ENCODE measurements around the gene VILL. TPM values are rescaled to one million over a fixed set of nuclear protein-coding genes. Genes with fewer than 3 reads are reported as not detected.

The VILL gene
- total RNA-seq, 2 experiments from 2014 or later, result 13.2 to 23.5 TPM

GRCh38 chr3:37996785-37997301 lies 6.3 kb downstream of the VILL start:
- Histone ChIP-seq H4K20me1 (ENCODE audit: insufficient read depth, low read length) (no peaks in the 10 kb centered on the region), H3K4me2 (ENCODE audit: low read length) (no peak overlapping the region), H3K36me3 (ENCODE audit: insufficient read depth, low read length) (peaks cover 44% of the 10 kb centered on the region; the same call in 1 of the 2 replicates), H3K4me3 (ENCODE audit: low read depth, low read length, poor library complexity, severe bottlenecking) (no peak overlapping the region), H3K27ac (ENCODE audit: low read depth, low read length, poor library complexity, severe bottlenecking) (no peak overlapping the region), H3K79me2 (ENCODE audit: insufficient read depth, low read depth, low read length) (peaks cover 9% of the 10 kb centered on the region; the same call in 1 of the 2 replicates), H3K9me3 (ENCODE audit: low read length) (no peaks in the 10 kb centered on the region), H3K4me1 (ENCODE audit: insufficient read depth, low read length, poor library complexity, severe bottlenecking) (peaks cover 43% of the 10 kb centered on the region), H3K9me2 (ENCODE audit: insufficient read depth, low read length) (no peaks in the 10 kb centered on the region), H2AFZ (ENCODE audit: low read length) (peak overlapping the region; percentile 13; the same call in 1 of the 2 replicates)
- POLR2A ChIA-PET, result no interaction called here
- peak; percentile 84 for DNase-seq (ENCODE audit: low spot score)
- no peak for TF ChIP-seq EZH2phosphoT487 (IDR thresholded peaks at IDR 0.05; ENCODE audit: borderline replicate concordance, low read depth, low read length)
- peak; percentile 89 for TF ChIP-seq CTCF (conservative IDR thresholded peaks at IDR 0.05; ENCODE audit: low read length)
- no TSS peak for BruUV-seq (replicated peaks)
- CTCF ChIA-PET (ENCODE audit: unreplicated experiment), result interaction anchor here (0.9 to 1.1 kb wide), 3 partner anchors 27 to 51 kb away, joined by 3 to 4 read pairs (median 3); no protein-coding TSS in a partner anchor
- intact Hi-C loops (cut with micrococcal nuclease; ENCODE audit: unreplicated experiment), result no loop called here

- Histone ChIP-seq H3K4me3 (ENCODE audit: low read depth, low read length, poor library complexity, severe bottlenecking) (no peak overlapping the region), H3K9me2 (ENCODE audit: insufficient read depth, low read length) (no peaks in the 10 kb centered on the region), H3K27ac (ENCODE audit: low read depth, low read length, poor library complexity, severe bottlenecking) (no peak overlapping the region), H3K4me1 (ENCODE audit: insufficient read depth, low read length, poor library complexity, severe bottlenecking) (peaks cover 43% of the 10 kb centered on the region), H3K79me2 (ENCODE audit: insufficient read depth, low read depth, low read length) (peaks cover 9% of the 10 kb centered on the region; the same call in 1 of the 2 replicates), H4K20me1 (ENCODE audit: insufficient read depth, low read length) (no peaks in the 10 kb centered on the region), H3K4me2 (ENCODE audit: low read length) (no peak overlapping the region), H3K9me3 (ENCODE audit: low read length) (no peaks in the 10 kb centered on the region), H3K36me3 (ENCODE audit: insufficient read depth, low read length) (peaks cover 49% of the 10 kb centered on the region), H2AFZ (ENCODE audit: low read length) (no peak overlapping the region)
- no peak for DNase-seq (ENCODE audit: low spot score)
- ChIA-PET POLR2A (no interaction called here), CTCF (ENCODE audit: unreplicated experiment) (interaction anchor here (0.9 to 1.1 kb wide), 3 partner anchors 28 to 51 kb away, joined by 3 to 4 read pairs (median 3); no protein-coding TSS in a partner anchor)
- no peak for TF ChIP-seq CTCF (conservative IDR thresholded peaks at IDR 0.05; ENCODE audit: low read length)
- TF ChIP-seq EZH2phosphoT487 (IDR thresholded peaks at IDR 0.05; ENCODE audit: borderline replicate concordance, low read depth, low read length), result no peak
- BruUV-seq (replicated peaks), result no TSS peak
- intact Hi-C loops (cut with micrococcal nuclease; ENCODE audit: unreplicated experiment), result no loop called here
Measured at GRCh38 chr3:37997342-37997741, 6.8 kb downstream of the VILL start.

- no peak for DNase-seq (ENCODE audit: low spot score)
- Histone ChIP-seq H2AFZ (ENCODE audit: low read length) (no peak overlapping the region), H4K20me1 (ENCODE audit: insufficient read depth, low read length) (no peaks in the 10 kb centered on the region), H3K4me2 (ENCODE audit: low read length) (peak overlapping the region; percentile 82), H3K9me2 (ENCODE audit: insufficient read depth, low read length) (no peaks in the 10 kb centered on the region), H3K36me3 (ENCODE audit: insufficient read depth, low read length) (peaks cover 54% of the 10 kb centered on the region), H3K9me3 (ENCODE audit: low read length) (no peaks in the 10 kb centered on the region), H3K4me3 (ENCODE audit: low read depth, low read length, poor library complexity, severe bottlenecking) (no peak overlapping the region), H3K27ac (ENCODE audit: low read depth, low read length, poor library complexity, severe bottlenecking) (peak overlapping the region; percentile 55), H3K4me1 (ENCODE audit: insufficient read depth, low read length, poor library complexity, severe bottlenecking) (peaks cover 43% of the 10 kb centered on the region), H3K79me2 (ENCODE audit: insufficient read depth, low read depth, low read length) (peaks cover 9% of the 10 kb centered on the region; the same call in 1 of the 2 replicates)
- POLR2A ChIA-PET, result no interaction called here
- no peak for TF ChIP-seq EZH2phosphoT487 (IDR thresholded peaks at IDR 0.05; ENCODE audit: borderline replicate concordance, low read depth, low read length)
- no peak for TF ChIP-seq CTCF (conservative IDR thresholded peaks at IDR 0.05; ENCODE audit: low read length)
- intact Hi-C loops (cut with micrococcal nuclease; ENCODE audit: unreplicated experiment), result no loop called here
- no TSS peak for BruUV-seq (replicated peaks)
- CTCF ChIA-PET (ENCODE audit: unreplicated experiment), result no interaction called here
Measured at GRCh38 chr3:37997791-37998370, 7.3 kb downstream of the VILL start.

All from OCI-LY7 (cell line).